Panc1 (cell line): ENCODE data around the gene TNFRSF1B. TPM values are rescaled to one million over a fixed set of nuclear protein-coding genes. Genes with fewer than 3 reads are reported as not detected.
"Not testable (repeated sequence)": the region's sequence is repeated elsewhere in the genome, so short reads cannot be mapped to it uniquely, and the experiment has no call there.

Experiments
- ATAC-seq: fragments of 200-7000 bp; cut with Tn5 transposase; 2 replicates; pipeline ENCODE4 v1.9.1; 2020; ENCODE audit warnings: mild to moderate bottlenecking, moderate library complexity
- BruUV-seq: library from RNA; stranded (reverse); fragments of 400-500 nt; replicated peaks from 2 replicates; lab custom pipeline; 2021; lab: Mats Ljungman, UMichigan
- CTCF ChIA-PET: fragments of 300-600 bp; sonication (Branson Sonifier 250); formaldehyde crosslinking; loops from one replicate; lab custom pipeline; 2022; ENCODE audit warnings: antibody characterized with exemption; lab: Charles Lee
- POLR2A ChIA-PET: fragments of 300-600 bp; sonication (Branson Sonifier 250); formaldehyde crosslinking; loops from one replicate; lab custom pipeline; 2022; ENCODE audit warnings: antibody characterized with exemption; lab: Charles Lee
- DNase-seq: peaks from one replicate; pipeline ENCODE4 v3.0.0-alpha.2; 2010; ENCODE audit warnings: low read depth, low spot score
- H3K27ac ChIP-seq: 2 replicates; pipeline ENCODE4 v1.5.1; 2011; ENCODE audit warnings: mild to moderate bottlenecking, low read length, inconsistent platforms
- H3K27me3 ChIP-seq: fragments of 200-500 bp; sonication (Bioruptor generic); 2 replicates; pipeline ENCODE4 v1.6.0; 2014; ENCODE audit warnings: low read length, inconsistent platforms; ENCODE audit not compliant: control insufficient read depth, insufficient read depth
- H3K36me3 ChIP-seq: fragments of 200-500 bp; sonication (Bioruptor generic); 2 replicates; pipeline ENCODE4 v1.5.1; 2014; ENCODE audit warnings: inconsistent platforms, mild to moderate bottlenecking, low read length, moderate library complexity; ENCODE audit not compliant: control insufficient read depth, insufficient read depth
- H3K4me1 ChIP-seq: 2 replicates; pipeline ENCODE4 v1.5.1; 2011; ENCODE audit warnings: inconsistent platforms, mild to moderate bottlenecking, low read length, moderate library complexity; ENCODE audit not compliant: control insufficient read depth, insufficient read depth
- H3K4me3 ChIP-seq, 2 experiments: 2 replicates each; pipeline ENCODE4 v1.5.1; 2011 to 2012; ENCODE audit warnings: low read depth in 2 of 2, low read length in 2 of 2, mild to moderate bottlenecking in 2 of 2, inconsistent platforms in 1 of 2, moderate library complexity in 1 of 2
- H3K9me3 ChIP-seq: fragments of 200-500 bp; sonication (Bioruptor generic); 2 replicates; pipeline ENCODE4 v1.5.1; 2014; ENCODE audit warnings: low read depth, mild to moderate bottlenecking, inconsistent platforms, low read length, moderate library complexity; ENCODE audit not compliant: control insufficient read depth, insufficient read depth
- CTCF ChIP-seq: fragments of 450-650 bp; IDR thresholded peaks from 2 replicates; pipeline ENCODE4 v1.5.1; 2017; ENCODE audit warnings: mild to moderate bottlenecking
- POLR2AphosphoS5 ChIP-seq: IDR thresholded peaks from 2 replicates; pipeline ENCODE4 v1.6.1; 2012; ENCODE audit warnings: mild to moderate bottlenecking, low read depth, low read length, moderate library complexity
- SIN3A ChIP-seq: IDR thresholded peaks from 2 replicates; pipeline ENCODE4 v1.6.1; 2012; ENCODE audit warnings: low read depth, mild to moderate bottlenecking, low read length, moderate library complexity, borderline replicate concordance; ENCODE audit not compliant: insufficient read depth
- TCF7L2 ChIP-seq: IDR thresholded peaks from 2 replicates; pipeline ENCODE4 v1.6.1; 2011; ENCODE audit warnings: mild to moderate bottlenecking, low read depth, low read length, inconsistent platforms
- in situ Hi-C: cut with HindIII; loops from 2 replicates; pipeline ENCODE4 v1.10.0; 2016; ENCODE audit warnings: low sequenced_read_pairs, low pct_unique_long_range_greater_than_20kb
- intact Hi-C: fragments of 100-400 bp; cut with micrococcal nuclease; formaldehyde crosslinking; loops from one replicate; pipeline ENCODE4 v1.10.0; 2022; ENCODE audit not compliant: unreplicated experiment
- total RNA-seq: library from RNA; stranded (reverse); gene quantifications from one replicate; pipeline ENCODE4 v1.2.1, GENCODE V29; 2021; ENCODE audit not compliant: unreplicated experiment
- TF ChIP-seq, protein P1 (sequence below), 2 experiments: IDR thresholded peaks; 2 replicates each; pipeline ENCODE4 v1.6.1; 2011 to 2012; ENCODE audit warnings: low read depth in 2 of 2, control low read depth in 1 of 2, low read length in 1 of 2, mild to moderate bottlenecking in 1 of 2, moderate library complexity in 1 of 2; ENCODE audit not compliant: insufficient read depth in 1 of 2

The TNFRSF1B gene
- total RNA-seq, 1 experiment from 2014 or later = 18.8 TPM

DNA sequence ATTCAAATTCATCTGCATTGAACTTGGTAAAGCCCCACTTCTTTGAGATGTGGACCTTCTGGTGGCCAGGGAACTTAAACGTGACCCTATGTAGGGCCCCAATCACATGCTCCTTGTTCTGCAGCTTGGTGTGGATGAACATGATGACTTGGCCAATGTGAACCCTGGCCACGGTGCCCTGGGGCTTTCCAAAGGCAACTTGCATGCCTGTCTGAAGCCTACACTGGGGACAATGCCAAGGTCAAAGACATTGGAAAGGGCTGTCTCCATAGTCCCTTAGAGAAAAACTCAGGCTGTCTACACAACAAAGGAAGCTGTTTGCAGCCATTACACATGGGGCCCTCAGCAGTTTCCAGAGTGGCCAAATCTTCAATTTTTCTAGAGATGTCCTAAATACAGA is 54.1 kb downstream of the TNFRSF1B start:
- no TSS peak for BruUV-seq
- ChIA-PET POLR2A (interaction anchor here (0.6 to 0.7 kb wide), 2 partner anchors 13 to 96 kb away, joined by 3 to 6 read pairs; no protein-coding TSS in a partner anchor), CTCF (no interaction called here)
- no peak for ATAC-seq
- Histone ChIP-seq H3K27ac (no peak overlapping the region), H3K36me3 (no peaks in the 10 kb centered on the region), H3K4me1 (no peaks in the 10 kb centered on the region), H3K4me3 (no peak overlapping the region), H3K9me3 (no peaks in the 10 kb centered on the region), H3K27me3 (no peaks in the 10 kb centered on the region)
- in situ Hi-C loops = no loop called here
- DNase-seq = no peak
- intact Hi-C loops = no loop called here
- TF ChIP-seq CTCF (no peak), POLR2AphosphoS5 (no peak), SIN3A (no peak), TCF7L2 (no peak)
- TF ChIP-seq, protein P1, sequence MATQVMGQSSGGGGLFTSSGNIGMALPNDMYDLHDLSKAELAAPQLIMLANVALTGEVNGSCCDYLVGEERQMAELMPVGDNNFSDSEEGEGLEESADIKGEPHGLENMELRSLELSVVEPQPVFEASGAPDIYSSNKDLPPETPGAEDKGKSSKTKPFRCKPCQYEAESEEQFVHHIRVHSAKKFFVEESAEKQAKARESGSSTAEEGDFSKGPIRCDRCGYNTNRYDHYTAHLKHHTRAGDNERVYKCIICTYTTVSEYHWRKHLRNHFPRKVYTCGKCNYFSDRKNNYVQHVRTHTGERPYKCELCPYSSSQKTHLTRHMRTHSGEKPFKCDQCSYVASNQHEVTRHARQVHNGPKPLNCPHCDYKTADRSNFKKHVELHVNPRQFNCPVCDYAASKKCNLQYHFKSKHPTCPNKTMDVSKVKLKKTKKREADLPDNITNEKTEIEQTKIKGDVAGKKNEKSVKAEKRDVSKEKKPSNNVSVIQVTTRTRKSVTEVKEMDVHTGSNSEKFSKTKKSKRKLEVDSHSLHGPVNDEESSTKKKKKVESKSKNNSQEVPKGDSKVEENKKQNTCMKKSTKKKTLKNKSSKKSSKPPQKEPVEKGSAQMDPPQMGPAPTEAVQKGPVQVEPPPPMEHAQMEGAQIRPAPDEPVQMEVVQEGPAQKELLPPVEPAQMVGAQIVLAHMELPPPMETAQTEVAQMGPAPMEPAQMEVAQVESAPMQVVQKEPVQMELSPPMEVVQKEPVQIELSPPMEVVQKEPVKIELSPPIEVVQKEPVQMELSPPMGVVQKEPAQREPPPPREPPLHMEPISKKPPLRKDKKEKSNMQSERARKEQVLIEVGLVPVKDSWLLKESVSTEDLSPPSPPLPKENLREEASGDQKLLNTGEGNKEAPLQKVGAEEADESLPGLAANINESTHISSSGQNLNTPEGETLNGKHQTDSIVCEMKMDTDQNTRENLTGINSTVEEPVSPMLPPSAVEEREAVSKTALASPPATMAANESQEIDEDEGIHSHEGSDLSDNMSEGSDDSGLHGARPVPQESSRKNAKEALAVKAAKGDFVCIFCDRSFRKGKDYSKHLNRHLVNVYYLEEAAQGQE (IDR thresholded peaks at IDR 0.05; ENCODE audit: insufficient read depth in 1 of 2, low read depth in 2 of 2, low read length in 1 of 2) = no peak

DNA sequence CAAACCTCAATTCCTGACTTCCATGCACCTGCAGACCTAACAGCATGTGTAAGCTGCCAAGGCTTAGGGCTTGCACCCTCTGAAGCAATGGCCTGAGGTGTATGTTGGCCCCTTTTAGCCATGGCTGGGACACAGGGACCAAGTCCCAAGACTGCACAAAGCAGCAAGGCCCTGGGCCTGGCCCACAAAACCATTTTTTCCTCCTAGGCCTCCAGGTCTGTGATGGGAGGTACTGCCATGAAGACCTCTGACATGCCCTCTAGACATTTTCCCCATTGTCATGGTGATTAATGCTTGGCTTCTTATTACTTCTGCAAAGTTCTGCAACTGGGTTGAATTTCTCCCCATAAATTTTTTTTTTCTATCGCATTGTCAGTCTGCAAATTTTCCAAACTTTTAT is 55.9 kb downstream of the TNFRSF1B start:
- H3K4me3 ChIP-seq, H3K36me3 ChIP-seq, H3K27ac ChIP-seq, H3K9me3 ChIP-seq, H3K4me1 ChIP-seq, BruUV-seq, in situ Hi-C loops, CTCF ChIA-PET, ATAC-seq, DNase-seq, intact Hi-C loops, H3K27me3 ChIP-seq: not testable (repeated sequence)
- POLR2A ChIA-PET = interaction anchor here (0.7 kb wide), 1 partner anchor 100 kb away, joined by 9 read pairs; no protein-coding TSS in a partner anchor

GRCh38 chr1:12224092-12224491 is 57.3 kb downstream of the TNFRSF1B start:
- intact Hi-C loops, H3K27me3 ChIP-seq, H3K4me3 ChIP-seq, DNase-seq, ATAC-seq, in situ Hi-C loops, H3K9me3 ChIP-seq, H3K36me3 ChIP-seq, CTCF ChIA-PET, H3K4me1 ChIP-seq, H3K27ac ChIP-seq, BruUV-seq: not testable (repeated sequence)
- POLR2A ChIA-PET = interaction anchor here (0.6 kb wide), 1 partner anchor 412 kb away, joined by 23 read pairs; no protein-coding TSS in a partner anchor
